NB4 (cell line): ENCODE measurements around the gene SLC9C1.

Experiments
- CTCF ChIP-seq: IDR thresholded peaks from one replicate; pipeline ENCODE4 v1.5.1; 2012; ENCODE audit warnings: low read depth, low read length
- MYC ChIP-seq: IDR thresholded peaks from 2 replicates; pipeline ENCODE4 v1.6.1; 2011; ENCODE audit warnings: low read depth, low read length
- POLR2A ChIP-seq: IDR thresholded peaks from 2 replicates; pipeline ENCODE4 v1.6.1; 2011; ENCODE audit warnings: mild to moderate bottlenecking; ENCODE audit not compliant: insufficient read length; ENCODE audit errors: extremely low read depth
- TF ChIP-seq, protein P1 (sequence below): IDR thresholded peaks from 2 replicates; pipeline ENCODE4 v1.6.1; 2011; ENCODE audit warnings: low read depth, low read length

DNA sequence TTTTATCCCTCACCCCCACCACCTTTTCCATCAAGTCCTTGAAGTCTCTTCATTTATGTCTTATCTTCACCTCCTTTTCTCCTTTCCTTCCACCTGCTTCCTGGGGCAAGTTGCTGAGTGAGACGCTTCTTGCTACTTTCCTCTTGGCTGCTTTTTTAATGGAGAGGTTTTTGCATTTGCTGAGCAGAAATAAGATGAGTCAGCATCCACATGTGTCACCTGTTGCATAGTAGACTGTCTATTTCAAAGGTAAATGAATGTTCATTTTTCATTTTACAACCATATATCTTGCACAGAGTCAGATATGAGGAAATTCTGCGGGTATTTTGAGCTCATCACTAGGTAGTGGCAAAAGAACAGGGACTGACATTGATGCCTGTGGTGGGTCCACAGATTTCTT lies 189.2 kb downstream of the SLC9C1 start:
- no peak for TF ChIP-seq CTCF
- no peak for TF ChIP-seq POLR2A
- no peak for TF ChIP-seq MYC
- TF ChIP-seq, protein P1, sequence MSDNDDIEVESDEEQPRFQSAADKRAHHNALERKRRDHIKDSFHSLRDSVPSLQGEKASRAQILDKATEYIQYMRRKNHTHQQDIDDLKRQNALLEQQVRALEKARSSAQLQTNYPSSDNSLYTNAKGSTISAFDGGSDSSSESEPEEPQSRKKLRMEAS = no peak
